Measurements from ENCODE around the gene NPB.

NPB gene

DNA sequence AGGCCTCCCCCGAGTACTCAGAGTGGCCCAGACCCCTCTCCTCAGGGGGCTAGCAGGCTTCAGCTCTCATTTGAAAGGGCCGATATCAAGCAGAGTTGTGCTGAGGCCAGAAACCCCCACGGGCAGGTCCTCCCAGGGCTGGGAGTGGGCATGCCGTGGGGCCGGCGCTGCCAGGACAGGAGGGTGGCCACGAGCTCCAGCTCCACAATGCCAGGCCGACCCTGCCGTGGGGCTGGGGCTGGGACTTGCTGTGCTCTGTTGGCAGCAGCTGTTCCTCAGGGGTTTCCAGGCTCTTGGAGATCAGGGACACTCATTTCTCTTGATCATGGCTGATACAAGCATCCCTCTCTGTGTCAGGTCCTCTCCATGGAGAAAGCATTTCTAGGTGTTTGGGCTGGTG, 3.2 kb upstream of the NPB start:
- TF ChIP-seq, protein P1, sequence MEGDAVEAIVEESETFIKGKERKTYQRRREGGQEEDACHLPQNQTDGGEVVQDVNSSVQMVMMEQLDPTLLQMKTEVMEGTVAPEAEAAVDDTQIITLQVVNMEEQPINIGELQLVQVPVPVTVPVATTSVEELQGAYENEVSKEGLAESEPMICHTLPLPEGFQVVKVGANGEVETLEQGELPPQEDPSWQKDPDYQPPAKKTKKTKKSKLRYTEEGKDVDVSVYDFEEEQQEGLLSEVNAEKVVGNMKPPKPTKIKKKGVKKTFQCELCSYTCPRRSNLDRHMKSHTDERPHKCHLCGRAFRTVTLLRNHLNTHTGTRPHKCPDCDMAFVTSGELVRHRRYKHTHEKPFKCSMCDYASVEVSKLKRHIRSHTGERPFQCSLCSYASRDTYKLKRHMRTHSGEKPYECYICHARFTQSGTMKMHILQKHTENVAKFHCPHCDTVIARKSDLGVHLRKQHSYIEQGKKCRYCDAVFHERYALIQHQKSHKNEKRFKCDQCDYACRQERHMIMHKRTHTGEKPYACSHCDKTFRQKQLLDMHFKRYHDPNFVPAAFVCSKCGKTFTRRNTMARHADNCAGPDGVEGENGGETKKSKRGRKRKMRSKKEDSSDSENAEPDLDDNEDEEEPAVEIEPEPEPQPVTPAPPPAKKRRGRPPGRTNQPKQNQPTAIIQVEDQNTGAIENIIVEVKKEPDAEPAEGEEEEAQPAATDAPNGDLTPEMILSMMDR (IDR thresholded peaks at IDR 0.05): no peak

DNA sequence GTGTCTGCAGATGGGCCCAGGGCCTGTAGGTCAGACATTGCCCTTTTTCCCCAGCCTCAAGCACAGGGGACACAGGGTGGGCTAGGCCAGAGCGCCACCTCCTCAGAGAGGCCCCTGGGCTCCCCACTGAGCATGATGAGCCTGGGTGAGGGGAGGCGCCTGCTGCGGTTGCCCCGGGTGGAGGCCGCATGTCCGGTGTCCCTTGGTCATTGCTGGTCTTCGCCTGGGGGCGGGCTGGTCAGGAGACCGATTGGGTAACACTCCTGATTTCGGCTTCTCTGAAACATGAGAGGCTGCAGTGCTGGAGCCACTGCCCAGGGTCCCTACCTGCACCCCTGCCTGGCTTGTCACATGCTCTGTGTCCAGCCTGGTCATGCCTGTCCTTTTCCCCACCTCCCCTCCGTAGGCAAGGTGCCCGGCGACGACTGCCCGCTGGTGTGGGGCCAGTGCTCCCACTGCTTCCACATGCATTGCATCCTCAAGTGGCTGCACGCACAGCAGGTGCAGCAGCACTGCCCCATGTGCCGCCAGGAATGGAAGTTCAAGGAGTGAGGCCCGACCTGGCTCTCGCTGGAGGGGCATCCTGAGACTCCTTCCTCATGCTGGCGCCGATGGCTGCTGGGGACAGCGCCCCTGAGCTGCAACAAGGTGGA, 2.4 kb upstream of the NPB start:
- TF ChIP-seq, protein P1 (IDR thresholded peaks at IDR 0.05): no peak

DNA sequence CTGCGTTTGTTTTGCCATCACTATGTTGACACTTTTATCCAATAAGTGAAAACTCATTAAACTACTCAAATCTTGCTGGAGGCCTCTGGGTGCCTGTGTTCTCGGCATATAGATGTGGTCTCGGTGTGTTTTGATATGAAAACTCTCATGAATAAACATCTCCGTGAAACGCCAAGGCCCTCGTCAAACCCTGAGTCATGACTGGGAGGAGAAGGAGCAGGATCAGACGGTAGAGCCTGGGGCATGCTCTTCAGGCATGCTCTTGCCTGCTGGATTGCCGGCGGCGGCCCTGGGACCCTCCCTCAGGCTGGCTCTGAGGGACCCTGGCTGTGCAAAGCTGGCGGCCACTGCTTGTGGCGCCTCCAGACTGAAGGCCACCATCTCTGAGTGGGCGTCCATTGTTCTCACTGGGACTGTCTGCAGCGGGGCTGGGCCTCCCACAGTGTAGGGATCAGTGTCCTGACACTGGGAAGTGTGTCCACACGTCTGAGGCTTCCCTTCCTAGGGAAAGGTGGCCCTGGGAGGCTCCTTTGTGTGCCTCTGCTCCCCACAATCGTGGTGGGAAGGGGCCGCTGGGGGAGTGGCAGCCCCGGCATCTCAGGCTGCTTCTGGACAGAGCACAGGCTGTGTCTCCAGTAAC, 1.7 kb upstream of the NPB start:
- TF ChIP-seq, protein P1 (IDR thresholded peaks at IDR 0.05): no peak

DNA sequence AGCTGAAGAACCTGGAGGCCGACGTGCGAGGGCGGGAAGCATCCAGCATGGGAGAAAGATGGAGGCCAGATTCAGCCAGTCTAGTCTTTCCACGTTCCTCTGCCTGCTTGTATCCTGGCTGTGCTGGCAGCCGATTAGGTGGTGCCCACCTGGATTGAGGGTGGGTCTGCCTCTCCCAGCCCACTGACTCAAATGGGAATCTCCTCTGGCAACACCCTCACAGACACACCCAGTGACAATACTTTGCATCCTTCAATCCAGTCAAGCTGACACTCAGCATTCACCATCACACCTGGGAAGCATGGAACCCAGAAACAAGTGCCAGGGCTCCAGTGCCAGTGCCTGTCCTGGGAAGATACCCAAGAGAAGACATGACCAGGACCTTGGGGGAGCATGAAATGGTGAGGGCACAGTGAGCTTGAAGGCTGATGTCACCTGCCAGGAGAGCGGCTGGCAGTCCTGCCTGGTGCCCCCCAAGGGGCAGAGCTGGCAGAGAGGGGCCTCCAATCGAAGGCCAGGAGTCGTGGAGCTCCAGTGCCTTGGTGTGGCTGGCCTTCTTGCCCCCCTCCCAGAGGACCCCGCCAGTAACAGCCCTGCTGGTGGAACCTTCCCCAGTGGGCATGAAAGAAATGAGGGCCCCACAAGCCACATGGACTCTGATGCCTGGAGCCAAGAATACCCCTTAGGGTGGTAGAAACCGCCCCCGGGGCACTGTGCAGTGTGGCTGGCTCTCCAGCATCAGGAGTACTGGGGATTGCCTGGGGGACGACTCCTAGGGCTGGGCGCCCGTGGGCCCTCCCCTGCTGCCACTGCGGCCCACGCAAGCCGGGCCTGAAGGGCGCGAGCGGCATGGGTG, 643 bp upstream of the NPB start:
- TF ChIP-seq, protein P1 (IDR thresholded peaks at IDR 0.05): no peak

DNA sequence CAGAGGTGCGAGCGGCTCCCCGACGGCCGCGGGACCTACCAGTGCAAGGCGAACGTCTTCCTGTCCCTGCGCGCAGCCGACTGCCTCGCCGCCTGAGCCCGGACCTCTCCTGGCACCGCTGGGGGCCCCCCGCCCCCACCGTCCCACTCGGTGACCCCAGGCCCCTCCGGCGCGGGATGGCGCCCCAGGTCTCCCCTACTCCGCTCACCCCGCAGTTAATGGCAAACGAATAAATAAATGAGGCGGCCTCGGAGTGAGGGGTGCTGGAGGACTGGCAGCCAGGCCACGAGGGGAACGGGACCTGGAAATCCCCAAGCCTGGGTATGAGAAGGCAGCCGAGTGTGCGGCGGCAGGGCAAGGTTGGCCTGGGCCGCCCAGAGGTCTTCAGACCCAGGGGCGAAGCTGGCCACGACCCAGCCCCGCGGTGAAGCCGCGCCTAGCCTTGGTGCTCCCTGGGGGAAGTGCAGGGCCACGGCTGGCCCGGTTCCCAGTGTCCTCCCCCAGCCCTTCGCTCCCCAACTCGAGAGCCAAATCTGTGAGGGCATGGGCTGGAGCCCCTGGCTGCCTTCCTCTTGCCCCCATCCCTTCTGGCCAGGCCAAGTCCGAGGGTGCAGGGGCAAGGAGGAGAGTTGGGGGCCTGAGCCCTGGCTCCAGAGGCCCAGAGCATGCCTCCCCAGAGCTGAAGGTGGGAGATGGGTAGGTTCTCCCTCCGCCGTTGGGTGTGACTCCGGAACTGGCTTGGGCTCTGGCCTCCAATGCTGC, 796 bp downstream of the NPB start:
- TF ChIP-seq, protein P1 (IDR thresholded peaks at IDR 0.05): no peak

DNA sequence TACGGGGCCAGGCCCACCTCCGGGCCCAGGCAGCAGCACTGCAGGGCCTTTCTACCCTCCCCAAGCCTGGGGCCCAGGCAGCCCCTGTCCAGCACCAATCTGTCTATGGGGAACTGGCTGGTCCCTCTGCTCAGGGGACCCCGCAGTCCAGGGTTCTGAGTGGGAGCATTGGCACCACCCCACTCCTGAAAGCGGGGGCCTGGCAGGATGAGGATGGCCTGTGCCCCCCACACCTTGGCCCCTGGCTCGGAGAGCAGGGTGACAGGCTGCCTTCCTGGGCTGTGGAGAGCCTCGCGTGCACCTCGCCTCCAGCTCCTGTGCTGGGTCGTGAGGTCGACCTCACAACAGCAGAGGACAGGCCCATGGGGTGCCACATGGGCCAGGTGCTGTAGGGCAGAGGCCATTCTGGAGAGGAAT, 1.4 kb downstream of the NPB start:
- TF ChIP-seq, protein P1 (IDR thresholded peaks at IDR 0.05): no peak

Data from LNCAP (cell line).